Chondrocyte (in vitro differentiated cells): ENCODE measurements around the gene CXXC1. TPM values are rescaled to one million over a fixed set of nuclear protein-coding genes. Genes with fewer than 3 reads are reported as not detected.
"Not testable (repeated sequence)": the region's sequence is repeated elsewhere in the genome, so short reads cannot be mapped to it uniquely, and the experiment has no call there.

ENCODE experiments used
- DNase-seq: peaks from one replicate; pipeline ENCODE4 v3.0.0; 2021; ENCODE audit warnings: mixed read lengths, low spot score
- H3K27ac Mint-ChIP-seq: one replicate; pipeline ENCODE4 v1.8.0; 2021; ENCODE audit warnings: mild to moderate bottlenecking, moderate library complexity, mixed read lengths; ENCODE audit not compliant: unreplicated experiment
- H3K27me3 Mint-ChIP-seq: 2 replicates; pipeline ENCODE4 v1.8.0; 2021; ENCODE audit warnings: low read depth, mixed read lengths
- H3K36me3 Mint-ChIP-seq: 2 replicates; pipeline ENCODE4 v1.8.0; 2021; ENCODE audit warnings: low read depth, mixed read lengths
- H3K4me1 Mint-ChIP-seq: 2 replicates; pipeline ENCODE4 v1.8.0; 2021; ENCODE audit warnings: low read depth, mild to moderate bottlenecking, mixed read lengths
- H3K4me3 Mint-ChIP-seq: one replicate; pipeline ENCODE4 v1.8.0; 2021; ENCODE audit warnings: mild to moderate bottlenecking, moderate library complexity, mixed read lengths; ENCODE audit not compliant: unreplicated experiment
- H3K9me3 Mint-ChIP-seq: 2 replicates; pipeline ENCODE4 v1.8.0; 2021; ENCODE audit warnings: low read depth, mixed read lengths
- total RNA-seq: library from RNA; stranded (reverse); gene quantifications from 3 replicates; pipeline ENCODE4 v1.2.1, GENCODE V29; 2021
- TF ChIP-seq, protein P1 (sequence below): fragments of 200-600 bp; sonication (generic); IDR thresholded peaks from 2 replicates; pipeline ENCODE4 v1.5.0; 2021; ENCODE audit warnings: antibody characterized with exemption, mild to moderate bottlenecking, moderate library complexity

CXXC1 gene
- total RNA-seq, 1 donor from 2014 or later, result 47.6 TPM

- TF ChIP-seq, protein P1, sequence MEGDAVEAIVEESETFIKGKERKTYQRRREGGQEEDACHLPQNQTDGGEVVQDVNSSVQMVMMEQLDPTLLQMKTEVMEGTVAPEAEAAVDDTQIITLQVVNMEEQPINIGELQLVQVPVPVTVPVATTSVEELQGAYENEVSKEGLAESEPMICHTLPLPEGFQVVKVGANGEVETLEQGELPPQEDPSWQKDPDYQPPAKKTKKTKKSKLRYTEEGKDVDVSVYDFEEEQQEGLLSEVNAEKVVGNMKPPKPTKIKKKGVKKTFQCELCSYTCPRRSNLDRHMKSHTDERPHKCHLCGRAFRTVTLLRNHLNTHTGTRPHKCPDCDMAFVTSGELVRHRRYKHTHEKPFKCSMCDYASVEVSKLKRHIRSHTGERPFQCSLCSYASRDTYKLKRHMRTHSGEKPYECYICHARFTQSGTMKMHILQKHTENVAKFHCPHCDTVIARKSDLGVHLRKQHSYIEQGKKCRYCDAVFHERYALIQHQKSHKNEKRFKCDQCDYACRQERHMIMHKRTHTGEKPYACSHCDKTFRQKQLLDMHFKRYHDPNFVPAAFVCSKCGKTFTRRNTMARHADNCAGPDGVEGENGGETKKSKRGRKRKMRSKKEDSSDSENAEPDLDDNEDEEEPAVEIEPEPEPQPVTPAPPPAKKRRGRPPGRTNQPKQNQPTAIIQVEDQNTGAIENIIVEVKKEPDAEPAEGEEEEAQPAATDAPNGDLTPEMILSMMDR, result no peak
- H3K27ac Mint-ChIP-seq, result no peak overlapping the region
- H3K4me3 Mint-ChIP-seq, result no peak overlapping the region
- DNase-seq, result no peak
- no peaks in the 10 kb centered on the region for H3K4me1 Mint-ChIP-seq
- H3K36me3 Mint-ChIP-seq, result no peaks in the 10 kb centered on the region
- peaks cover 5% of the 10 kb centered on the region for H3K9me3 Mint-ChIP-seq
- H3K27me3 Mint-ChIP-seq, result peaks cover 6% of the 10 kb centered on the region
Measured at GRCh38 chr18:50247561-50247960, 39.9 kb downstream of the CXXC1 start.

- not testable (repeated sequence) for H3K4me3 Mint-ChIP-seq, H3K27me3 Mint-ChIP-seq, H3K36me3 Mint-ChIP-seq, H3K27ac Mint-ChIP-seq, H3K4me1 Mint-ChIP-seq, DNase-seq
- H3K9me3 Mint-ChIP-seq, result peaks cover 32% of the 10 kb centered on the region
Measured at GRCh38 chr18:50241768-50242167, 45.7 kb downstream of the CXXC1 start.

GRCh38 chr18:50240080-50240563, 47.4 kb downstream of the CXXC1 start:
- Mint-ChIP-seq H3K4me1 (no peaks in the 10 kb centered on the region), H3K9me3 (peaks cover 32% of the 10 kb centered on the region), H3K27ac (no peak overlapping the region), H3K27me3 (peaks cover 2% of the 10 kb centered on the region), H3K4me3 (no peak overlapping the region), H3K36me3 (peaks cover 6% of the 10 kb centered on the region)
- no peak for DNase-seq
- TF ChIP-seq, protein P1, result no peak

GRCh38 chr18:50232419-50232818, 55.1 kb downstream of the CXXC1 start:
- Mint-ChIP-seq H3K27me3 (peaks cover 27% of the 10 kb centered on the region), H3K36me3 (no peaks in the 10 kb centered on the region), H3K4me1 (no peaks in the 10 kb centered on the region), H3K27ac (no peak overlapping the region), H3K4me3 (no peak overlapping the region), H3K9me3 (no peaks in the 10 kb centered on the region)
- no peak for DNase-seq
- TF ChIP-seq, protein P1, result no peak

Other genes starting within 250 kb of the CXXC1 start
- gene MYO5B, start 92.5 kb downstream of the CXXC1 start, total RNA-seq, result 0.97 TPM in 2 of 3 replicates, not detected in the other
- gene CFAP53, start 21.2 kb downstream of the CXXC1 start, total RNA-seq, result 0.17 to 0.26 TPM in 2 of 3 replicates, not detected in the other
- 60.3 to 68.4 TPM (median 62.0 TPM) in 3 replicates for gene MBD1, start 6.2 kb downstream of the CXXC1 start, total RNA-seq
- 3.7 to 4.7 TPM (median 4.3 TPM) in 3 replicates for gene SKA1, start 87.4 kb upstream of the CXXC1 start, total RNA-seq